ENCODE measurements around the gene SKAP1. TPM values are rescaled to one million over a fixed set of nuclear protein-coding genes. Genes with fewer than 3 reads are reported as not detected.

SKAP1 gene
- polyA plus RNA-seq, 1 of the 3 experiments (the other 2 are of a cell fraction): not detected

DNA sequence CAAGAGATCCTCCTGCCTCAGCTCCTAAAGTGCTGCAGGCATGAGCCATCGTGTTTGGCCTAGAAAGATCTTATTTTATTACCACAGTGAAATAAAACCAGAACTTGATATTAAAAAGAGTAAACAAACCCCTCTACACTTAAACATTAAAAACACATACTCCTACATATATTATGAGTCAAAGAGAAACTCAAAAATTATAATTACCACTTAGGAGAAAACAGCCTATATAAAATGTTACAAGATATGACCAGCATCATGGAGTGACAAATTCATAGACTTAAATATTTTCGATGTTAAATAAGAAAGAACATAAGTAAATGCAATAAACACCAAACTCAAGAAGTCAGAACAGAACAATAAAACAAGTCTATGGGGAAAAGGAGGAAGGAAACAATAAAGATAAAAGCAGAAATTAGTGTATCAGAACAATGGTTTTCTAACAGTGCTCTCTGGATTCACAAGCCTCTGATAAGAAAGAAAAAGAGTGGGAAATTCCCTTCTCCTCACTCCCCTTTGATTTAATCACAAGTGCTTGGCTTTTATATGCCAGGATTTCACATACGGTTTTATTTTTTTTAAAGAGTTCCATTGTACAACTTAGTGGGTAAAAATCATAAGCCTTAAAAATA lies 23.0 kb downstream of the SKAP1 start:
- CTCF ChIA-PET: no interaction called here
- no peak for DNase-seq

More for the DNA sequence above, 23.0 kb downstream of the SKAP1 start:
- Histone ChIP-seq H3K9me2 (no peaks in the 10 kb centered on the region; the same call in 1 of the 2 replicates), H3F3A (replicated peaks; ENCODE audit: insufficient read depth) (no peaks in the 10 kb centered on the region), H3K4me1 (ENCODE audit: control insufficient read depth in 1 of 2, insufficient read depth in 2 of 2, low read depth in 1 of 2, low read length in 1 of 2) (no peaks in the 10 kb centered on the region), H3K79me2 (ENCODE audit: insufficient read depth) (no peaks in the 10 kb centered on the region), H3K27me3 (ENCODE audit: insufficient read depth) (peaks cover 71% of the 10 kb centered on the region), H3K4me2 (no peak overlapping the region), H3K36me3 (replicated peaks in 1 of 2; ENCODE audit: control insufficient read depth in 1 of 2, insufficient read depth in 2 of 2, low read length in 1 of 2) (no peaks in the 10 kb centered on the region), H3K9me3 (no peaks in the 10 kb centered on the region), H2AFZ (ENCODE audit: low read depth) (no peak overlapping the region), H3K9ac (no peak overlapping the region), H4K20me1 (ENCODE audit: insufficient read depth) (no peaks in the 10 kb centered on the region), H3K4me3 (ENCODE audit: low read depth in 2 of 2, low read length in 1 of 2) (no peak overlapping the region), H3K27ac (ENCODE audit: low read depth in 2 of 2, low read length in 1 of 2) (no peak overlapping the region)
- POLR2A ChIA-PET: no interaction called here
- WGBS (ENCODE audit: low lambda C conversion rate): 3% methylated on average over 3 of the region's 3 CpGs
- TF ChIP-seq GATA2 (CRISPR knock-in tag; IDR thresholded peaks at IDR 0.05): no peak
- TF ChIP-seq TEAD4 (IDR thresholded peaks at IDR 0.05; ENCODE audit: borderline replicate concordance, insufficient read depth): no peak
- TF ChIP-seq GABPA (IDR thresholded peaks at IDR 0.05; ENCODE audit: low read depth): no peak
- TF ChIP-seq, protein P1, sequence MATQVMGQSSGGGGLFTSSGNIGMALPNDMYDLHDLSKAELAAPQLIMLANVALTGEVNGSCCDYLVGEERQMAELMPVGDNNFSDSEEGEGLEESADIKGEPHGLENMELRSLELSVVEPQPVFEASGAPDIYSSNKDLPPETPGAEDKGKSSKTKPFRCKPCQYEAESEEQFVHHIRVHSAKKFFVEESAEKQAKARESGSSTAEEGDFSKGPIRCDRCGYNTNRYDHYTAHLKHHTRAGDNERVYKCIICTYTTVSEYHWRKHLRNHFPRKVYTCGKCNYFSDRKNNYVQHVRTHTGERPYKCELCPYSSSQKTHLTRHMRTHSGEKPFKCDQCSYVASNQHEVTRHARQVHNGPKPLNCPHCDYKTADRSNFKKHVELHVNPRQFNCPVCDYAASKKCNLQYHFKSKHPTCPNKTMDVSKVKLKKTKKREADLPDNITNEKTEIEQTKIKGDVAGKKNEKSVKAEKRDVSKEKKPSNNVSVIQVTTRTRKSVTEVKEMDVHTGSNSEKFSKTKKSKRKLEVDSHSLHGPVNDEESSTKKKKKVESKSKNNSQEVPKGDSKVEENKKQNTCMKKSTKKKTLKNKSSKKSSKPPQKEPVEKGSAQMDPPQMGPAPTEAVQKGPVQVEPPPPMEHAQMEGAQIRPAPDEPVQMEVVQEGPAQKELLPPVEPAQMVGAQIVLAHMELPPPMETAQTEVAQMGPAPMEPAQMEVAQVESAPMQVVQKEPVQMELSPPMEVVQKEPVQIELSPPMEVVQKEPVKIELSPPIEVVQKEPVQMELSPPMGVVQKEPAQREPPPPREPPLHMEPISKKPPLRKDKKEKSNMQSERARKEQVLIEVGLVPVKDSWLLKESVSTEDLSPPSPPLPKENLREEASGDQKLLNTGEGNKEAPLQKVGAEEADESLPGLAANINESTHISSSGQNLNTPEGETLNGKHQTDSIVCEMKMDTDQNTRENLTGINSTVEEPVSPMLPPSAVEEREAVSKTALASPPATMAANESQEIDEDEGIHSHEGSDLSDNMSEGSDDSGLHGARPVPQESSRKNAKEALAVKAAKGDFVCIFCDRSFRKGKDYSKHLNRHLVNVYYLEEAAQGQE (IDR thresholded peaks at IDR 0.05; ENCODE audit: low read depth, low read length): no peak
- TF ChIP-seq RAD21 (IDR thresholded peaks at IDR 0.05; ENCODE audit: low read length): no peak
- no peak for TF ChIP-seq SMC3 (IDR thresholded peaks at IDR 0.05; ENCODE audit: low read depth, low read length)
- no peak for TF ChIP-seq JUND (IDR thresholded peaks at IDR 0.05)
- TF ChIP-seq, protein P2, sequence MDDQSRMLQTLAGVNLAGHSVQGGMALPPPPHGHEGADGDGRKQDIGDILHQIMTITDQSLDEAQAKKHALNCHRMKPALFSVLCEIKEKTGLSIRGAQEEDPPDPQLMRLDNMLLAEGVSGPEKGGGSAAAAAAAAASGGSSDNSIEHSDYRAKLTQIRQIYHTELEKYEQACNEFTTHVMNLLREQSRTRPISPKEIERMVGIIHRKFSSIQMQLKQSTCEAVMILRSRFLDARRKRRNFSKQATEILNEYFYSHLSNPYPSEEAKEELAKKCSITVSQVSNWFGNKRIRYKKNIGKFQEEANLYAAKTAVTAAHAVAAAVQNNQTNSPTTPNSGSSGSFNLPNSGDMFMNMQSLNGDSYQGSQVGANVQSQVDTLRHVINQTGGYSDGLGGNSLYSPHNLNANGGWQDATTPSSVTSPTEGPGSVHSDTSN (IDR thresholded peaks at IDR 0.05): no peak
- no peak for TF ChIP-seq FOXJ3 (CRISPR knock-in tag; IDR thresholded peaks at IDR 0.05)
- no peak for TF ChIP-seq RFX5 (IDR thresholded peaks at IDR 0.05; ENCODE audit: low read length)
- TF ChIP-seq RXRA (IDR thresholded peaks at IDR 0.05; ENCODE audit: borderline replicate concordance, low read depth): no peak
- TF ChIP-seq TAF1 (IDR thresholded peaks at IDR 0.05; ENCODE audit: borderline replicate concordance, low read depth, low read length): no peak
- TF ChIP-seq MXI1 (IDR thresholded peaks at IDR 0.05; ENCODE audit: low read depth, low read length): no peak
- TF ChIP-seq, protein P3, sequence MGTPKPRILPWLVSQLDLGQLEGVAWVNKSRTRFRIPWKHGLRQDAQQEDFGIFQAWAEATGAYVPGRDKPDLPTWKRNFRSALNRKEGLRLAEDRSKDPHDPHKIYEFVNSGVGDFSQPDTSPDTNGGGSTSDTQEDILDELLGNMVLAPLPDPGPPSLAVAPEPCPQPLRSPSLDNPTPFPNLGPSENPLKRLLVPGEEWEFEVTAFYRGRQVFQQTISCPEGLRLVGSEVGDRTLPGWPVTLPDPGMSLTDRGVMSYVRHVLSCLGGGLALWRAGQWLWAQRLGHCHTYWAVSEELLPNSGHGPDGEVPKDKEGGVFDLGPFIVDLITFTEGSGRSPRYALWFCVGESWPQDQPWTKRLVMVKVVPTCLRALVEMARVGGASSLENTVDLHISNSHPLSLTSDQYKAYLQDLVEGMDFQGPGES (IDR thresholded peaks at IDR 0.05; ENCODE audit: low read depth, low read length): no peak

All from SK-N-SH (cell line).